Muscle layer of duodenum (tissue), 2 donors: ENCODE results near the gene TEX11.
"Not testable (repeated sequence)": the region's sequence is repeated elsewhere in the genome, so short reads cannot be mapped to it uniquely, and the experiment has no call there.

ENCODE experiments used
- H3K27ac ChIP-seq: one replicate; pipeline ENCODE4 v1.7.0; 2013; ENCODE audit warnings: mild to moderate bottlenecking, low read length
- H3K27me3 ChIP-seq: one replicate; pipeline ENCODE4 v1.7.0; 2013; ENCODE audit warnings: low read depth, mild to moderate bottlenecking, control low read depth, low read length
- H3K36me3 ChIP-seq, 2 donors: one replicate each; pipeline ENCODE4 v1.7.0; 2013; ENCODE audit warnings: low read length in 2 of 2, control low read depth in 1 of 2, mild to moderate bottlenecking in 1 of 2; ENCODE audit not compliant: insufficient read depth in 2 of 2, control insufficient read depth in 1 of 2
- H3K4me1 ChIP-seq, 2 donors: one replicate each; pipeline ENCODE4 v1.7.0; 2013; ENCODE audit warnings: low read length in 2 of 2, mild to moderate bottlenecking in 2 of 2, control low read depth in 1 of 2, moderate library complexity in 1 of 2; ENCODE audit not compliant: insufficient read depth in 2 of 2, control insufficient read depth in 1 of 2
- H3K4me3 ChIP-seq, 2 donors: one replicate each; pipeline ENCODE4 v1.7.0; 2013; ENCODE audit warnings: low read length in 2 of 2, low read depth in 1 of 2, mild to moderate bottlenecking in 1 of 2
- H3K9me3 ChIP-seq, 2 donors: one replicate each; pipeline ENCODE4 v1.7.0; 2013; ENCODE audit warnings: low read length in 2 of 2, control low read depth in 1 of 2, mild to moderate bottlenecking in 1 of 2; ENCODE audit not compliant: control insufficient read depth in 1 of 2
- donor health status: healthy.

Gene TEX11

GRCh38 chrX:70844081-70844480 lies 64.4 kb downstream of the TEX11 start:
- not testable (repeated sequence) for H3K4me3 ChIP-seq, H3K36me3 ChIP-seq, H3K27ac ChIP-seq, H3K9me3 ChIP-seq, H3K4me1 ChIP-seq, H3K27me3 ChIP-seq

DNA sequence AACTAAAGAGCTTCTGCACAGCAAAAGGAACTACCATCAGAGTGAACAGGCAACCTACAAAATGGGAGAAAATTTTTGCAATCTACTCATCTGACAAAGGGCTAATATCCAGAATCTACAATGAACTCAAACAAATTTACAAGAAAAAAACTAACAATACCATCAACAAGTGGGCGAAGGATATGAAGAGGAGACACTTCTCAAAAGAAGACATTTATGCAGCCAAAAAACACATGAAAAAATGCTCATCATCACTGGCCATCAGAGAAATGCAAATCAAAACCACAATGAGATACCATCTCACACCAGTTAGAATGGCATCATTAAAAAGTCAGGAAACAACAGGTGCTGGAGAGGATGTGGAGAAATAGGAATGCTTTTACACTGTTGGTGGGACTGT lies 64.9 kb downstream of the TEX11 start:
- not testable (repeated sequence) for H3K9me3 ChIP-seq

GRCh38 chrX:70834589-70834988 lies 73.9 kb downstream of the TEX11 start:
- no peaks in the 10 kb centered on the region for H3K4me1 ChIP-seq
- no peaks in the 10 kb centered on the region for H3K27me3 ChIP-seq
- no peaks in the 10 kb centered on the region for H3K36me3 ChIP-seq
- H3K27ac ChIP-seq: no peak overlapping the region
- no peaks in the 10 kb centered on the region for H3K9me3 ChIP-seq
- no peak overlapping the region for H3K4me3 ChIP-seq

More for the DNA sequence above, 64.9 kb downstream of the TEX11 start:
- not testable (repeated sequence) for H3K4me1 ChIP-seq, H3K4me3 ChIP-seq, H3K36me3 ChIP-seq, H3K27ac ChIP-seq, H3K27me3 ChIP-seq

DNA sequence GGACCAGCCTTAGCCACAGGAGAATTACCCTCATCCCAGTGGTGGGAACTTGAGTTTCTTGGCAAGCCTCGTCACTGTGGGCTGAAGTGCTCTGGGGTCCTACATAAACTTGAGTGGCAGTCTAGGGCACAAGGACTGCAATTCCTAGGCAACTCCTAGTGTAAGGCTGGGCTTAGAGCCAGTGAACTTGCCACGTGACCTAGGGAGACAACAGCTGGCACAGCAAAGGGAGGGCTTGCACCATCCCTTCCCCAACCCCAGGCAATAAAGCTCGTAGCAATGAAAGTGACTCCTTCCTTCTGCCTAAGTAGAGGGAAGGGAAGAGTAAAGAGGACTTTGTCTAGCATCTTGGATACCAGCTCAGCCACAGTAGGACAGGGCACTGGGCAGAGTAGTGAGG lies 81.8 kb downstream of the TEX11 start:
- Histone ChIP-seq H3K27me3 (no peaks in the 10 kb centered on the region), H3K4me1 (no peaks in the 10 kb centered on the region), H3K9me3 (no peaks in the 10 kb centered on the region), H3K27ac (no peak overlapping the region), H3K4me3 (no peak overlapping the region), H3K36me3 (no peaks in the 10 kb centered on the region)

DNA sequence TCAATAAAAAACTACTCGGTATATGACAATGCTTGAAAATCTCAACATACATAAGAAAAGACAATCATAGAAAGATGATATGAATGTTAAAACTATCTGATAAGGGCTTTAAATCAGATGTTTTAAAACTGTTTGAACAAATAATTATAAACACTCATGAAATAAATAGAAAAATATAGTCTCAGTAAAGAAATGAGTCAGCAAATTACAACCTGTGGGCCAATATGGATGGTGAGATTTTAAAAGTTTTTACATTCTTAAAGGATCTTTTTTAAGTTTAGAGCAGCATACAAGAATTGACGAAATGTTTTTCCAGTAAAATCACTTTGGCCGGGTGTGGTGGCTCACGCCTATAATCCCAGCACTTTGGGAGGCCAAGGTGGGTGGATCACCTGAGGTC lies 83.1 kb downstream of the TEX11 start:
- H3K4me3 ChIP-seq: no peak overlapping the region
- H3K27ac ChIP-seq: no peak overlapping the region
- no peaks in the 10 kb centered on the region for H3K4me1 ChIP-seq
- H3K36me3 ChIP-seq: no peaks in the 10 kb centered on the region
- H3K9me3 ChIP-seq: no peaks in the 10 kb centered on the region
- no peaks in the 10 kb centered on the region for H3K27me3 ChIP-seq

- H3K36me3 ChIP-seq: no peaks in the 10 kb centered on the region
- no peak overlapping the region for H3K4me3 ChIP-seq
- H3K9me3 ChIP-seq: no peaks in the 10 kb centered on the region
- H3K27me3 ChIP-seq: no peaks in the 10 kb centered on the region
- H3K4me1 ChIP-seq: no peaks in the 10 kb centered on the region
- H3K27ac ChIP-seq: no peak overlapping the region
Measured at GRCh38 chrX:70808942-70809940, 99.3 kb downstream of the TEX11 start.

GRCh38 chrX:70806081-70806480 lies 102.4 kb downstream of the TEX11 start:
- no peak overlapping the region for H3K27ac ChIP-seq
- no peaks in the 10 kb centered on the region for H3K36me3 ChIP-seq
- H3K27me3 ChIP-seq: no peaks in the 10 kb centered on the region
- H3K9me3 ChIP-seq: no peaks in the 10 kb centered on the region
- H3K4me1 ChIP-seq: no peaks in the 10 kb centered on the region
- H3K4me3 ChIP-seq: no peak overlapping the region

- not testable (repeated sequence) for H3K36me3 ChIP-seq, H3K4me1 ChIP-seq, H3K27ac ChIP-seq, H3K27me3 ChIP-seq, H3K4me3 ChIP-seq, H3K9me3 ChIP-seq
Measured at GRCh38 chrX:70796742-70797141, 111.8 kb downstream of the TEX11 start.

GRCh38 chrX:70774223-70774622 lies 134.3 kb downstream of the TEX11 start:
- Histone ChIP-seq H3K27ac (no peak overlapping the region), H3K27me3 (no peaks in the 10 kb centered on the region), H3K36me3 (no peaks in the 10 kb centered on the region), H3K4me3 (no peak overlapping the region), H3K4me1 (no peaks in the 10 kb centered on the region), H3K9me3 (no peaks in the 10 kb centered on the region)

GRCh38 chrX:70769659-70770227 lies 138.8 kb downstream of the TEX11 start:
- Histone ChIP-seq H3K27me3 (no peaks in the 10 kb centered on the region), H3K27ac (no peak overlapping the region), H3K9me3 (no peaks in the 10 kb centered on the region), H3K4me3 (no peak overlapping the region), H3K4me1 (no peaks in the 10 kb centered on the region), H3K36me3 (no peaks in the 10 kb centered on the region)

DNA sequence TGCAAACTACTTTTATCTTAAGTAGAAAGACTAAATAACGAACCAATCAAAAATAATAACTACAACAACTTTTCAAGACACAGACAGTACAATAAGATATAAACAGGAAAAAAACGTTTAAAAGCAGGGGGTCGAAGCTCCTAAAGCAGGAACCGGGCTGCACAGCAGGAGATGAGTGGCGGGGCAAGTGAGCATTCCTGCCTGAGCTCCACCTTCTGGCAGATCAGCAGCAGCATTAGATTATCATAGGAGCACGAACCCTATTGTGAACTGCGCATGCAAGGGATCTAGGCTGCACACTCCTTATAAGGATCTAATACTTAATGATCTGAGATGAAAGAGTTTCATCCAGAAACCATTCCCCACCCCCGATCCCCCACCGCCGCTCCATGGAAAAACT lies 146.2 kb downstream of the TEX11 start:
- Histone ChIP-seq H3K9me3 (no peaks in the 10 kb centered on the region), H3K4me1 (no peaks in the 10 kb centered on the region), H3K36me3 (no peaks in the 10 kb centered on the region), H3K4me3 (no peak overlapping the region), H3K27ac (no peak overlapping the region), H3K27me3 (no peaks in the 10 kb centered on the region)
